ENCODE results near the gene TRUB1. TPM values are rescaled to one million over a fixed set of nuclear protein-coding genes. Genes with fewer than 3 reads are reported as not detected.

TRUB1 gene
- total RNA-seq, 1 experiment from 2014 or later, result 30.9 TPM

DNA sequence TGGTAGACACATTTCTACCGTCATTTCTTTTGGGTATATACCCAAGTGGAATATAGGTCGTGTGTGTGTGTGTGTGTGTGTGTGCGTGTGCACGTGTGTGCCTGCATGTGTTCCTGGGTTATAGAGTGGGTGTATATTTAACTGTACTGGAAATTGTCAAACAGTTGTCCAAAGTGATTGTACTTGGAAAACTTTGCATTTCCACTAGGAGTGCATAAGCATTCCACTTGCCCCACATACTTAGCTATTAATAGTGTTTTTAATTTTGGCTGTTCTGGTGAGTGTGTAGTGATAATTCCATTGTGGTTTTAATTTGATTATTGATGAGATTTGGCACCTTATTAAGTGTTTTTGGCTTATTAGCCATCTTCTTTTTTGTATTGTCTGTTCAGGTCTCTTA is 25.9 kb downstream of the TRUB1 start:
- TF ChIP-seq, protein P1, sequence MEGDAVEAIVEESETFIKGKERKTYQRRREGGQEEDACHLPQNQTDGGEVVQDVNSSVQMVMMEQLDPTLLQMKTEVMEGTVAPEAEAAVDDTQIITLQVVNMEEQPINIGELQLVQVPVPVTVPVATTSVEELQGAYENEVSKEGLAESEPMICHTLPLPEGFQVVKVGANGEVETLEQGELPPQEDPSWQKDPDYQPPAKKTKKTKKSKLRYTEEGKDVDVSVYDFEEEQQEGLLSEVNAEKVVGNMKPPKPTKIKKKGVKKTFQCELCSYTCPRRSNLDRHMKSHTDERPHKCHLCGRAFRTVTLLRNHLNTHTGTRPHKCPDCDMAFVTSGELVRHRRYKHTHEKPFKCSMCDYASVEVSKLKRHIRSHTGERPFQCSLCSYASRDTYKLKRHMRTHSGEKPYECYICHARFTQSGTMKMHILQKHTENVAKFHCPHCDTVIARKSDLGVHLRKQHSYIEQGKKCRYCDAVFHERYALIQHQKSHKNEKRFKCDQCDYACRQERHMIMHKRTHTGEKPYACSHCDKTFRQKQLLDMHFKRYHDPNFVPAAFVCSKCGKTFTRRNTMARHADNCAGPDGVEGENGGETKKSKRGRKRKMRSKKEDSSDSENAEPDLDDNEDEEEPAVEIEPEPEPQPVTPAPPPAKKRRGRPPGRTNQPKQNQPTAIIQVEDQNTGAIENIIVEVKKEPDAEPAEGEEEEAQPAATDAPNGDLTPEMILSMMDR (IDR thresholded peaks at IDR 0.05; ENCODE audit: unreplicated experiment), result no peak
- Mint-ChIP-seq H3K36me3 (ENCODE audit: insufficient read depth, unreplicated experiment) (no peaks in the 10 kb centered on the region), H3K9me3 (ENCODE audit: low read depth, unreplicated experiment) (no peaks in the 10 kb centered on the region), H3K27ac (ENCODE audit: unreplicated experiment) (no peak overlapping the region), H3K4me3 (ENCODE audit: low read depth, unreplicated experiment) (no peak overlapping the region), H3K4me1 (ENCODE audit: low read depth, unreplicated experiment) (peaks cover 9% of the 10 kb centered on the region), H3K27me3 (ENCODE audit: unreplicated experiment) (no peaks in the 10 kb centered on the region)
- no TSS peak for BruUV-seq (replicated peaks)
- CTCF ChIA-PET, result no interaction called here
- intact Hi-C loops (cut with micrococcal nuclease; ENCODE audit: unreplicated experiment), result no loop called here
- DNase-seq, result no peak

DNA sequence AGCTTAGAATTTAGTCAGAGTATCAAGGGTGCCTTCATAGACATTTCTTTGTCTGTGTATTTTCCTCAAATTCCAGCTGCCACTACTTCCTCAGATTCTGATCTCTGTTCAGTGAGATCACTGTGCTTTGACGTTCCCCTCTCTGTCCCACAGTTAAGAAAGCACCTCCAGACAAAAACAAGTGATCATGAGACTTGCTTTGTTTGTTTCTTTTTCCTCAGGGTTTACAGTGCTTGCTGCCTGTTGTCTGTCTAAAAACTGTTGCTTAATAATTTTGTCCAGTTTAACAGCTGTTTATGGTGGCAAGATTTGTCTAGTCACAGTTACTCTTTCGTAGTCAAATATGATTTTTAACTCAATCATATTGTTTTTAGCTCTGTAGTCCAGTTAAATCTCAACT is 29.1 kb downstream of the TRUB1 start:
- BruUV-seq (replicated peaks), result no TSS peak
- Mint-ChIP-seq H3K27ac (ENCODE audit: unreplicated experiment) (no peak overlapping the region), H3K27me3 (ENCODE audit: unreplicated experiment) (no peaks in the 10 kb centered on the region), H3K4me1 (ENCODE audit: low read depth, unreplicated experiment) (peaks cover 9% of the 10 kb centered on the region), H3K9me3 (ENCODE audit: low read depth, unreplicated experiment) (no peaks in the 10 kb centered on the region), H3K4me3 (ENCODE audit: low read depth, unreplicated experiment) (no peak overlapping the region), H3K36me3 (ENCODE audit: insufficient read depth, unreplicated experiment) (no peaks in the 10 kb centered on the region)
- CTCF ChIA-PET, result interaction anchor here (1.1 kb wide), 1 partner anchor 9 kb away, joined by 3 read pairs; no protein-coding TSS in a partner anchor
- TF ChIP-seq, protein P1 (IDR thresholded peaks at IDR 0.05; ENCODE audit: unreplicated experiment), result no peak
- intact Hi-C loops (cut with micrococcal nuclease; ENCODE audit: unreplicated experiment), result no loop called here
- DNase-seq, result no peak

DNA sequence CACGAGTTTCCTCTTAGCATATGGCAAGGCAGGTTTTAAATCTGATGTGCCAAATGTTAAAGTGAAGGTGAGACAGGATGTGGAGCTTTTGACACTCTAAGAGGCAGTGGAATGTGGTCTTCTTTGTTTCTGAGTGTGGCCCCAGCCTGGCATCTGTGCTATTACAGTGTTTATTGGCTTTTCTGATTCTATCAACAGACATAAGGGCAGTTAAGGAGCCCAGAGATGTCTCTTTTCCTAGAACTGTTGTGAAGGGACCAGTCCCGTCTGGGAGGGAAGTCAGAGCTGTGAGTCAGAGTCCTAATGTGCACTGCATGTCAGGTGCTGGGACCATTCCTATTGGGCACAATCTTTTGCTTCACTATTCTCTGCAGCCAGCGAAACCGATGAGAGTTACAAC is 32.5 kb downstream of the TRUB1 start:
- no peaks in the 10 kb centered on the region for H3K9me3 Mint-ChIP-seq (ENCODE audit: low read depth, unreplicated experiment)
- BruUV-seq (replicated peaks), result no TSS peak
- CTCF ChIA-PET, result no interaction called here
- H3K4me1 Mint-ChIP-seq (ENCODE audit: low read depth, unreplicated experiment), result peaks cover 9% of the 10 kb centered on the region
- no peak overlapping the region for H3K4me3 Mint-ChIP-seq (ENCODE audit: low read depth, unreplicated experiment)
- TF ChIP-seq, protein P1 (IDR thresholded peaks at IDR 0.05; ENCODE audit: unreplicated experiment), result no peak
- no peaks in the 10 kb centered on the region for H3K36me3 Mint-ChIP-seq (ENCODE audit: insufficient read depth, unreplicated experiment)
- no peak overlapping the region for H3K27ac Mint-ChIP-seq (ENCODE audit: unreplicated experiment)
- intact Hi-C loops (cut with micrococcal nuclease; ENCODE audit: unreplicated experiment), result loop anchor here (5.0 kb wide), 1 partner anchor 147 kb away; no protein-coding TSS in a partner anchor
- no peaks in the 10 kb centered on the region for H3K27me3 Mint-ChIP-seq (ENCODE audit: unreplicated experiment)
- no peak for DNase-seq

DNA sequence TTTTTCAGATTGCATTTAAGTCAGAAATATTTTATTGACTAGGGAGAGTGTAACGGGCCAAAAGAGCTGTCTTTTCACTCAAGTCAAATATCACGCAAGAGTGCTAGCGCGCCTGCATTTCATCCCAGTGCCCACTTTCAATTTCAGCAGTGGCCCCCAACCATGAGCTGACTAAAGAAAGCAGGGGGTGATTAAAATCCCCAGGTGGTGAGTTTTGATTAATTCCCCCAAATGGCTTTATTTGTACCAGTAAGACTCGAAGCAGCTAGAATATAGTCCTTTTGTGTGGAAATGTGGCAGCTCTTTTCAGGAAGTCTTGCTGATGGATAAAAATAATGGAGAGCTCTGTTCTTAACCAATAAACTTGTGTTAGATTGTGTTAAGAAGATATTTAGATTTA is 35.3 kb downstream of the TRUB1 start:
- Mint-ChIP-seq H3K9me3 (ENCODE audit: low read depth, unreplicated experiment) (no peaks in the 10 kb centered on the region), H3K27ac (ENCODE audit: unreplicated experiment) (no peak overlapping the region), H3K27me3 (ENCODE audit: unreplicated experiment) (no peaks in the 10 kb centered on the region), H3K4me1 (ENCODE audit: low read depth, unreplicated experiment) (peaks cover 2% of the 10 kb centered on the region), H3K4me3 (ENCODE audit: low read depth, unreplicated experiment) (no peak overlapping the region), H3K36me3 (ENCODE audit: insufficient read depth, unreplicated experiment) (no peaks in the 10 kb centered on the region)
- no TSS peak for BruUV-seq (replicated peaks)
- intact Hi-C loops (cut with micrococcal nuclease; ENCODE audit: unreplicated experiment), result loop anchor here (5.0 kb wide), 1 partner anchor 144 kb away; no protein-coding TSS in a partner anchor
- CTCF ChIA-PET, result interaction anchor here (1.1 kb wide), 1 partner anchor 35 kb away, joined by 3 read pairs; the partner anchor contains the start of gene TRUB1
- DNase-seq, result no peak
- TF ChIP-seq, protein P1 (IDR thresholded peaks at IDR 0.05; ENCODE audit: unreplicated experiment), result no peak
